ENCODE measurements around the gene WDR38.

DNA sequence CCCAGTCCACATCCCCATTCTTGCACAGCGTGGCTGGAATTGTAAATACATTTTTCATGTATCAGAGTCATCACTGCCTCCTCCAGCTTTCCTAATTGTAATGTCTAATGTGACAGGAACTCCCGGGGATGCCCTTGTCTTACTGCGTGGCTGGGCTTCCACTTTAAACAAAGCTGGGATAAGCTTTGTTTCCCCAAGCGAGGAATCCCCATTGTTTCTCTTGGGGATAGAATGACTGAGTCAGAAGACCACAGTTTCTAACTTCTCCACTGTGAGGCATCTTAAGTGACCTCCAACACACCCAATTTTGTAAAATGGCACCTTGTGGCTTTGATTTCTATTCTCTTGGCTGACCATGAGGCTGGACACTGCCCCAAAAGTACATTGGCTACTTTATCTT is 31.1 kb downstream of the WDR38 start:
- TF ChIP-seq, protein P1, sequence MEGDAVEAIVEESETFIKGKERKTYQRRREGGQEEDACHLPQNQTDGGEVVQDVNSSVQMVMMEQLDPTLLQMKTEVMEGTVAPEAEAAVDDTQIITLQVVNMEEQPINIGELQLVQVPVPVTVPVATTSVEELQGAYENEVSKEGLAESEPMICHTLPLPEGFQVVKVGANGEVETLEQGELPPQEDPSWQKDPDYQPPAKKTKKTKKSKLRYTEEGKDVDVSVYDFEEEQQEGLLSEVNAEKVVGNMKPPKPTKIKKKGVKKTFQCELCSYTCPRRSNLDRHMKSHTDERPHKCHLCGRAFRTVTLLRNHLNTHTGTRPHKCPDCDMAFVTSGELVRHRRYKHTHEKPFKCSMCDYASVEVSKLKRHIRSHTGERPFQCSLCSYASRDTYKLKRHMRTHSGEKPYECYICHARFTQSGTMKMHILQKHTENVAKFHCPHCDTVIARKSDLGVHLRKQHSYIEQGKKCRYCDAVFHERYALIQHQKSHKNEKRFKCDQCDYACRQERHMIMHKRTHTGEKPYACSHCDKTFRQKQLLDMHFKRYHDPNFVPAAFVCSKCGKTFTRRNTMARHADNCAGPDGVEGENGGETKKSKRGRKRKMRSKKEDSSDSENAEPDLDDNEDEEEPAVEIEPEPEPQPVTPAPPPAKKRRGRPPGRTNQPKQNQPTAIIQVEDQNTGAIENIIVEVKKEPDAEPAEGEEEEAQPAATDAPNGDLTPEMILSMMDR (IDR thresholded peaks at IDR 0.05), result no peak
- TF ChIP-seq POLR2A (IDR thresholded peaks at IDR 0.05) (no peak), POLR2AphosphoS5 (IDR thresholded peaks at IDR 0.05) (no peak)
